Neutrophil (primary cell): Measurements from ENCODE around the gene TP73.
A peak's percentile ranks its signal among the peaks of the same experiment; 100 is the strongest.

Source experiments
- H3K27ac ChIP-seq: fragments of 200-600 bp; sonication (generic); 2 replicates; pipeline ENCODE4 v1.5.1; 2016; ENCODE audit warnings: mild to moderate bottlenecking, moderate library complexity
- H3K27me3 ChIP-seq: fragments of 200-600 bp; sonication (generic); 2 replicates; pipeline ENCODE4 v1.6.0; 2016; ENCODE audit warnings: mild to moderate bottlenecking
- H3K36me3 ChIP-seq: fragments of 200-600 bp; sonication (generic); 2 replicates; pipeline ENCODE4 v1.5.1; 2017
- H3K4me1 ChIP-seq, 2 experiments: fragments of 200-600 bp in 1 of 2; sonication (generic) in 1 of 2; 1 replicate in 1 of 2; 2 replicates in 1 of 2; pipeline versions ENCODE4 v1.5.1 to v1.6.1; 2013 to 2016; ENCODE audit warnings: low read depth in 1 of 2, low read length in 1 of 2, mild to moderate bottlenecking in 1 of 2, moderate library complexity in 1 of 2; ENCODE audit not compliant: control insufficient read depth in 1 of 2, insufficient read depth in 1 of 2
- H3K4me3 ChIP-seq, 2 experiments: fragments of 200-600 bp in 1 of 2; sonication (generic) in 1 of 2; 1 replicate in 1 of 2; 2 replicates in 1 of 2; pipeline ENCODE4 v1.5.1; 2013 to 2016; ENCODE audit warnings: low read depth in 1 of 2, low read length in 1 of 2, mild to moderate bottlenecking in 1 of 2, moderate library complexity in 1 of 2
- H3K9me3 ChIP-seq: fragments of 200-600 bp; sonication (generic); 2 replicates; pipeline ENCODE4 v1.5.1; 2016
- CTCF ChIP-seq: fragments of 200-600 bp; sonication (generic); IDR thresholded peaks from 2 replicates; pipeline ENCODE4 v1.5.1; 2016; ENCODE audit warnings: antibody characterized with exemption

The TP73 gene

GRCh38 chr1:3651026-3651929, 1.0 kb upstream of the TP73 start:
- Histone ChIP-seq H3K27me3 (peaks cover 63% of the 10 kb centered on the region), H3K4me1 (peaks cover 65 to 70% of the 10 kb centered on the region in 2 experiments), H3K4me3 (peak overlapping the region; percentile 10 to 89), H3K9me3 (no peaks in the 10 kb centered on the region), H3K36me3 (peaks cover 8% of the 10 kb centered on the region), H3K27ac (no peak overlapping the region)
- no peak for TF ChIP-seq CTCF

GRCh38 chr1:3652548-3653285, 401 bp downstream of the TP73 start:
- H3K4me3 ChIP-seq, result peak overlapping the region; percentile 40 to 89
- H3K36me3 ChIP-seq, result no peaks in the 10 kb centered on the region
- H3K9me3 ChIP-seq, result no peaks in the 10 kb centered on the region
- peaks cover 77% of the 10 kb centered on the region for H3K27me3 ChIP-seq
- no peak overlapping the region for H3K27ac ChIP-seq
- peaks cover 51 to 55% of the 10 kb centered on the region in 2 experiments for H3K4me1 ChIP-seq
- TF ChIP-seq CTCF, result no peak

DNA sequence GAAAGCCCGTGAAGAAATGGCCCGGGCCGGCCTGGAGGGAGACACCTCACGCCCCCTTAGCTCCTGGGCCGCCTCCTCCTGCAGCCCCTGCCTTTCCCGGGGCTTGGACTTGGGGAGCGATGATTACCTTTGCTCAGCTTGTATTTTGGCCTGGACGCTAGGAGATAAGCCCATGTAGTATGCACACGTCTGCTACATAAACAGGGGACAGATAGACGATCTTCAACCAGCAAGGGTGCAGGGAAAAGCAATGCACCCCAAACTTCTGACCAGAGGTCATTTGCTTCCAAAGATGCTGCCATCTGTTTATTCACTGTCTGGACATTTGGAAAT, 936 bp downstream of the TP73 start:
- H3K27me3 ChIP-seq, result peaks cover 83% of the 10 kb centered on the region
- no peaks in the 10 kb centered on the region for H3K9me3 ChIP-seq
- no peak overlapping the region for H3K27ac ChIP-seq
- peaks cover 46 to 50% of the 10 kb centered on the region in 2 experiments for H3K4me1 ChIP-seq
- no peaks in the 10 kb centered on the region for H3K36me3 ChIP-seq
- TF ChIP-seq CTCF, result no peak
- no peak overlapping the region for H3K4me3 ChIP-seq

GRCh38 chr1:3654549-3655281, 2.4 kb downstream of the TP73 start:
- Histone ChIP-seq H3K4me1 (peaks cover 31 to 35% of the 10 kb centered on the region in 2 experiments), H3K27me3 (peaks cover 97% of the 10 kb centered on the region), H3K4me3 (no peak overlapping the region), H3K36me3 (no peaks in the 10 kb centered on the region), H3K27ac (no peak overlapping the region), H3K9me3 (no peaks in the 10 kb centered on the region)
- TF ChIP-seq CTCF, result no peak

DNA sequence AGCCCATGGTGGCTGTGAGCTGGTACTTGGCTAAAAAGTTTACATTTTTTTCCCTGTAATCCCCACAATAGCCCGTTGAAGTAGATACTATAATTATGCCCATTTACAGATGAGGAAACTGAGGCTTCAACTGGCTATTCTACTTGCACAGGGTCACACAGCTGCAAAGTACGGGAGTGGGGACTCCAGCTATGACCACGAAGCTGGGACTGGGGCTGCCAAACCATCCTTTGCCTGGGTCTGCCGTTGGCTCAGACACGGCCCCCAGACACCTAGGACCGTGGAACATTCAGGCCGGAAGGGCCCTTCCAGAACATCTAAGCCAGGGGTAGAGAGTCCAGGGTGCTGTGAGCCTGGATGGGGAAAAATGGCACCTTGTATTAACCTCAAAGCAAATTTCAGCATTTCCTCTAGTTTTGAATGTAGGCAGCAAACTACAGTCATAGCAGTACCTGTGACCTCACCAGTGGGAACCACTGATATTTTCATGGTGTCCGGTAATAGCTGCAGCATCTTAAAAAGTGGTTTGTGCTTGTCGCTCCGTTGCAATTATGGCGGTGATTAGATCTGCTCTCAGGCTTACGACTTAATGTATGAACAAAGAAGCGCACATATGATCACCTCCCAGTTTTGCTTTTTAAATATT, 4.3 kb downstream of the TP73 start:
- TF ChIP-seq CTCF, result no peak
- peaks cover 91% of the 10 kb centered on the region for H3K27me3 ChIP-seq
- no peaks in the 10 kb centered on the region for H3K9me3 ChIP-seq
- H3K36me3 ChIP-seq, result no peaks in the 10 kb centered on the region
- H3K4me1 ChIP-seq, result peaks cover 14 to 17% of the 10 kb centered on the region in 2 experiments
- no peak overlapping the region for H3K27ac ChIP-seq
- no peak overlapping the region for H3K4me3 ChIP-seq
